HEK293 (cell line): ENCODE results near the gene PRKCE.

Experiments used
- HOXA7 ChIP-seq: sonication (generic); formaldehyde crosslinking; IDR thresholded peaks from 2 replicates; pipeline ENCODE4 v1.8.1; 2022; ENCODE audit warnings: missing genetic modification reagents, borderline replicate concordance
- ZBTB7A ChIP-seq: fragments of 450-650 bp; formaldehyde crosslinking; IDR thresholded peaks from 2 replicates; pipeline ENCODE4 v1.5.1; 2016; ENCODE audit warnings: low read depth, missing biosample characterization, missing genetic modification characterization
- ZNF24 ChIP-seq: fragments of 450-650 bp; formaldehyde crosslinking; IDR thresholded peaks from 2 replicates; pipeline ENCODE4 v1.5.1; 2016; ENCODE audit warnings: missing biosample characterization, missing genetic modification characterization
- ZNF501 ChIP-seq: fragments of 450-650 bp; formaldehyde crosslinking; IDR thresholded peaks from 2 replicates; pipeline ENCODE4 v1.5.1; 2016; ENCODE audit warnings: missing biosample characterization, missing genetic modification characterization
- TF ChIP-seq, protein P1 (sequence below): fragments of 450-650 bp; formaldehyde crosslinking; IDR thresholded peaks from 2 replicates; pipeline ENCODE4 v1.5.1; 2016; ENCODE audit warnings: missing biosample characterization, missing genetic modification characterization, borderline replicate concordance
- TF ChIP-seq, protein P2 (sequence below): fragments of 450-650 bp; formaldehyde crosslinking; IDR thresholded peaks from 2 replicates; pipeline ENCODE4 v1.5.1; 2016; ENCODE audit warnings: missing biosample characterization, missing genetic modification characterization
- TF ChIP-seq, protein P3 (sequence below): fragments of 450-650 bp; formaldehyde crosslinking; IDR thresholded peaks from 2 replicates; pipeline ENCODE4 v1.5.1; 2016; ENCODE audit warnings: missing biosample characterization, missing genetic modification characterization

DNA sequence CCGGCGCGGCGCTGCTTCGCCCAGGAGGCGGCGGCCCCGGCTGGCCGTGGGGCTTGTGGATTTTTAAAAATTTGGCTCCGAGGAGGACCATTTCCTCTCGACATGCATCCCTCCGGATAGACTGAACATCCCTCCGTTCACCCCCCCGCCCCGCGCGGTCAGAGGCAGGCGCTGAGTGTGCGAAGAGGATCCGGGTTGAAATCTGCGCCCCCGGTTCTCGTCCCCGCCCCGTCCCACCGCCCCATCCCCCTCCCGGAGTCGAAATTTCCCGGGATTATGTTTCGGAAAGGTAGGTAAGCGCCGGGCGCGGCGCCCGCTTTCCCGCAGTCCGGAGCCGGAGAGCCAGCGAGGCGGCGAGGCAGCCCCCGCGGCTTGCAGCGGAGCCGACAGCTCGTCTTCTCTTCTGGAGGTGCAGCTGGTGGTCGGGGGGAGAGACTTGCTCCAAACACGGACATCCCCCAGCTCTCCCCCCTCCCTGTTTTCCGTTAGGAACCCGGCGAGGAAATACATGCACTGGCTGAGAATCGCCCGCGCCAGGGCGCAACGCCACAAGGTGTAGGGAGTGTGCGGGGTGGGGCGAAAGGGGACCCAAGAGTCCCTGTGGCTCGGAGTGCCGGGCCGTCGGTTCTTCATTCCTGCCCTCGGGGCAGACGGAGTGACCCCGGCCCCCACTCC is at the start of gene PRKCE:
- no peak for TF ChIP-seq ZNF24 (tag by site-specific recombination)
- TF ChIP-seq ZBTB7A (tag by site-specific recombination) = no peak
- TF ChIP-seq, protein P1, sequence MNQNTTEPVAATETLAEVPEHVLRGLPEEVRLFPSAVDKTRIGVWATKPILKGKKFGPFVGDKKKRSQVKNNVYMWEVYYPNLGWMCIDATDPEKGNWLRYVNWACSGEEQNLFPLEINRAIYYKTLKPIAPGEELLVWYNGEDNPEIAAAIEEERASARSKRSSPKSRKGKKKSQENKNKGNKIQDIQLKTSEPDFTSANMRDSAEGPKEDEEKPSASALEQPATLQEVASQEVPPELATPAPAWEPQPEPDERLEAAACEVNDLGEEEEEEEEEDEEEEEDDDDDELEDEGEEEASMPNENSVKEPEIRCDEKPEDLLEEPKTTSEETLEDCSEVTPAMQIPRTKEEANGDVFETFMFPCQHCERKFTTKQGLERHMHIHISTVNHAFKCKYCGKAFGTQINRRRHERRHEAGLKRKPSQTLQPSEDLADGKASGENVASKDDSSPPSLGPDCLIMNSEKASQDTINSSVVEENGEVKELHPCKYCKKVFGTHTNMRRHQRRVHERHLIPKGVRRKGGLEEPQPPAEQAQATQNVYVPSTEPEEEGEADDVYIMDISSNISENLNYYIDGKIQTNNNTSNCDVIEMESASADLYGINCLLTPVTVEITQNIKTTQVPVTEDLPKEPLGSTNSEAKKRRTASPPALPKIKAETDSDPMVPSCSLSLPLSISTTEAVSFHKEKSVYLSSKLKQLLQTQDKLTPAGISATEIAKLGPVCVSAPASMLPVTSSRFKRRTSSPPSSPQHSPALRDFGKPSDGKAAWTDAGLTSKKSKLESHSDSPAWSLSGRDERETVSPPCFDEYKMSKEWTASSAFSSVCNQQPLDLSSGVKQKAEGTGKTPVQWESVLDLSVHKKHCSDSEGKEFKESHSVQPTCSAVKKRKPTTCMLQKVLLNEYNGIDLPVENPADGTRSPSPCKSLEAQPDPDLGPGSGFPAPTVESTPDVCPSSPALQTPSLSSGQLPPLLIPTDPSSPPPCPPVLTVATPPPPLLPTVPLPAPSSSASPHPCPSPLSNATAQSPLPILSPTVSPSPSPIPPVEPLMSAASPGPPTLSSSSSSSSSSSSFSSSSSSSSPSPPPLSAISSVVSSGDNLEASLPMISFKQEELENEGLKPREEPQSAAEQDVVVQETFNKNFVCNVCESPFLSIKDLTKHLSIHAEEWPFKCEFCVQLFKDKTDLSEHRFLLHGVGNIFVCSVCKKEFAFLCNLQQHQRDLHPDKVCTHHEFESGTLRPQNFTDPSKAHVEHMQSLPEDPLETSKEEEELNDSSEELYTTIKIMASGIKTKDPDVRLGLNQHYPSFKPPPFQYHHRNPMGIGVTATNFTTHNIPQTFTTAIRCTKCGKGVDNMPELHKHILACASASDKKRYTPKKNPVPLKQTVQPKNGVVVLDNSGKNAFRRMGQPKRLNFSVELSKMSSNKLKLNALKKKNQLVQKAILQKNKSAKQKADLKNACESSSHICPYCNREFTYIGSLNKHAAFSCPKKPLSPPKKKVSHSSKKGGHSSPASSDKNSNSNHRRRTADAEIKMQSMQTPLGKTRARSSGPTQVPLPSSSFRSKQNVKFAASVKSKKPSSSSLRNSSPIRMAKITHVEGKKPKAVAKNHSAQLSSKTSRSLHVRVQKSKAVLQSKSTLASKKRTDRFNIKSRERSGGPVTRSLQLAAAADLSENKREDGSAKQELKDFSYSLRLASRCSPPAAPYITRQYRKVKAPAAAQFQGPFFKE (tag by site-specific recombination) = no peak
- TF ChIP-seq, protein P2, sequence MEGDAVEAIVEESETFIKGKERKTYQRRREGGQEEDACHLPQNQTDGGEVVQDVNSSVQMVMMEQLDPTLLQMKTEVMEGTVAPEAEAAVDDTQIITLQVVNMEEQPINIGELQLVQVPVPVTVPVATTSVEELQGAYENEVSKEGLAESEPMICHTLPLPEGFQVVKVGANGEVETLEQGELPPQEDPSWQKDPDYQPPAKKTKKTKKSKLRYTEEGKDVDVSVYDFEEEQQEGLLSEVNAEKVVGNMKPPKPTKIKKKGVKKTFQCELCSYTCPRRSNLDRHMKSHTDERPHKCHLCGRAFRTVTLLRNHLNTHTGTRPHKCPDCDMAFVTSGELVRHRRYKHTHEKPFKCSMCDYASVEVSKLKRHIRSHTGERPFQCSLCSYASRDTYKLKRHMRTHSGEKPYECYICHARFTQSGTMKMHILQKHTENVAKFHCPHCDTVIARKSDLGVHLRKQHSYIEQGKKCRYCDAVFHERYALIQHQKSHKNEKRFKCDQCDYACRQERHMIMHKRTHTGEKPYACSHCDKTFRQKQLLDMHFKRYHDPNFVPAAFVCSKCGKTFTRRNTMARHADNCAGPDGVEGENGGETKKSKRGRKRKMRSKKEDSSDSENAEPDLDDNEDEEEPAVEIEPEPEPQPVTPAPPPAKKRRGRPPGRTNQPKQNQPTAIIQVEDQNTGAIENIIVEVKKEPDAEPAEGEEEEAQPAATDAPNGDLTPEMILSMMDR (tag by site-specific recombination) = no peak
- TF ChIP-seq HOXA7 (CRISPR knock-in tag) = no peak
- TF ChIP-seq, protein P3, sequence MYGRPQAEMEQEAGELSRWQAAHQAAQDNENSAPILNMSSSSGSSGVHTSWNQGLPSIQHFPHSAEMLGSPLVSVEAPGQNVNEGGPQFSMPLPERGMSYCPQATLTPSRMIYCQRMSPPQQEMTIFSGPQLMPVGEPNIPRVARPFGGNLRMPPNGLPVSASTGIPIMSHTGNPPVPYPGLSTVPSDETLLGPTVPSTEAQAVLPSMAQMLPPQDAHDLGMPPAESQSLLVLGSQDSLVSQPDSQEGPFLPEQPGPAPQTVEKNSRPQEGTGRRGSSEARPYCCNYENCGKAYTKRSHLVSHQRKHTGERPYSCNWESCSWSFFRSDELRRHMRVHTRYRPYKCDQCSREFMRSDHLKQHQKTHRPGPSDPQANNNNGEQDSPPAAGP (tag by site-specific recombination) = no peak
- TF ChIP-seq ZNF501 (tag by site-specific recombination) = no peak
